ENCODE results near the gene NPAT.

GRCh38 chr11:108204929-108205499, 17.4 kb downstream of the NPAT start:
- TF ChIP-seq KLF9 (CRISPR knock-in tag; IDR thresholded peaks at IDR 0.05; ENCODE audit: low read depth) (no peak), PREB (CRISPR knock-in tag; IDR thresholded peaks at IDR 0.05) (no peak), ZNF644 (CRISPR knock-in tag; IDR thresholded peaks at IDR 0.05; ENCODE audit: low read depth) (no peak), RERE (CRISPR knock-in tag; IDR thresholded peaks at IDR 0.05; ENCODE audit: low read depth) (no peak), BRF2 (CRISPR knock-in tag; IDR thresholded peaks at IDR 0.05) (no peak), SRSF1 (optimal IDR thresholded peaks at IDR 0.05; ENCODE audit: low read depth, low read length) (no peak), BHLHE40 (IDR thresholded peaks at IDR 0.05; ENCODE audit: low read length) (no peak), EP300 (IDR thresholded peaks at IDR 0.05; ENCODE audit: low read depth in 2 of 2, low read length in 2 of 2) (no peak), EP300 (CRISPR knock-in tag; IDR thresholded peaks at IDR 0.05; ENCODE audit: borderline replicate concordance) (no peak), ZNF574 (CRISPR knock-in tag; IDR thresholded peaks at IDR 0.05) (no peak), CTCF (CRISPR knock-in tag; IDR thresholded peaks at IDR 0.05) (no peak)

Measured in HepG2 (cell line).